Measurements from ENCODE around the gene TMEM196.
"Not testable (repeated sequence)": the region's sequence is repeated elsewhere in the genome, so short reads cannot be mapped to it uniquely, and the experiment has no call there.

The TMEM196 gene

DNA sequence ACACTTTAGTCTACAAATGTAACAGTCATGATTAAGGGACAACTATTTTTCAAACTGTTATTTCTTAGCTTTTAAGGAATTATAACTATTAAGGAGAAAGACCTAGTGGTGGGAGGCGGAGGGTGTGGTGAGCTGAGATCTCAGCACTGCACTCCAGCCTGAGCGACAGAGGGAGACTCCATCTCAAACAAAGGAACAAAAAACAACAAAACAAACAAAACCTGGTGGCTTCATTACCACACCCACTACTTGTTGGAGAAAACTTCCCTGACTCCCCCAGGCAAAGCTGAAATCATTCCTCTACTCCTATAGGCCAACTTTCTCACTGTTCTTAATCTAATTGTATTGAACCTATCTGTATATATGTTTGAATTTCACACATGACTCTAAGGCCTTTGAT is 67.8 kb downstream of the TMEM196 start:
- no peak for DNase-seq

DNA sequence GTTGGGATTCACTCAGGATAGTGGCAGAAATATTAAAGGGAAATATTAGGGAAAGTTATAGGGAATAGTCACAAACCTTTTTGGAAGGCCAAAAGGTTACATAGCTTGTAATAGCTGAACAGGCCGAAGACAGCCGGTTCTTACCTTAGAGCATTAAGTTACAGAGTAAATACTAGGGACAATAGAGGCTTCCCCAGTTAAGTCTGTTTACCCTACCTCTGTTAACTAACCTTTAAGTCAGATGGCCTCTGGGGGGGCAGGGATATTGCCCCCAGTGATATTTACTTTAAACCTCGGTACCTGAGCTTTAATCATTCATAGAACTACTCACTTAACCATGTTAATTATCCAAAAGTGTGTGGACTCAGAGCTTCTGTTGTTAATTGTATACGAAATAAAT is 71.9 kb downstream of the TMEM196 start:
- no peak for DNase-seq

DNA sequence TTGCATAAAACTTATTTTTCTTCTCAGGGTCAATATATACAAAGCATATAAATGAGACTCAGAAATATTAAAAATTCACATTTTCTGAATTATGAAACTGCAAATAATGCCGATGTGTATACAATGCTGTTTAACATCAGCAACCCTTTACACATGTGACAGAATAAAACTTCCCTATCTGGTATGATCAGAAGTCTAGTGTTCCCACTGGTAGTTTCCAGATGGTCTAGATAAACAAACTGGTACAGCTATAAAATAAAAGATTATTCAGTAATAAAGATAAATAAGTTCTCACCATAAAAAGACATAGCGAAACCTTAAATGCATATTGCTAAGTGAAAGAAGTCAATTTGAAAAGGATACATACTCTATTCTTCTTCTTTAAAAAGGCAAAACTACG is 72.5 kb downstream of the TMEM196 start:
- DNase-seq = no peak

DNA sequence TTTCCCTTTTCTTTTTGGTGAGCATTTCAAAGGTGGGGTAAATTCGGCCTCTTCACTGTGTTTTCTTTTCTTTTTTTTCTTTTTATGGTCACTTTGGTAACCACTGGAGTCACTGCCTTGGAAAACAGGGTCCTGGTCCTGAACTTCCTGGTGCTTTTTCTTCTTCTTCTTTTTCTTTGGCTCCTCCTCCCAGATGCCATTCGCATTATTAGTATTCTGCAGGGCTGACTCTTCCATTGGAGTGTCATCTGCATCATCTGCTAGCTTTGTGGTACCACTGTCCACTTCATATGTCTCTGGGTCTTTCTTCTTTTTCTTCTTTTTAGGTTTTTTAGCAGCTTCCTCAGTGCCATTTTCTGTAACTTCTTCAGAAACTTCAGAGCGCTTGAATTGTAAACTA is 75.1 kb downstream of the TMEM196 start:
- DNase-seq = no peak

DNA sequence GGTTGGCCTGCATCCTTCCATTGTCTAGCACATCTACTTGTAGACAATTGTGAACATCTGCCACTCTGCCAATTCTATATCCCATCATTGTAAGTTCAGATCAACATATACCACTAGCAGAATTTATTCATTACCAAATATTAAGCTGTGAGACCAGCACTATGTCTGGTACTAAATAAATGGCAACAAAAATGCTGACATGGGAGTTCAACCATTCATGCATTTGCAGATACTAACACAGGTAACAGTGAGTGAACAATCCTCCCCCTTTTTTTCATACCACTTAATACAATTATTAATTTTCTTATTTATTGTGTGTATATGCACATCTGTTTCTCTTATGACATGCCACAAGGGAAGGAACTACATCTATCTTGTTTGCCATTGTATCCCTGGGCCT is 76.5 kb downstream of the TMEM196 start:
- no peak for DNase-seq

DNA sequence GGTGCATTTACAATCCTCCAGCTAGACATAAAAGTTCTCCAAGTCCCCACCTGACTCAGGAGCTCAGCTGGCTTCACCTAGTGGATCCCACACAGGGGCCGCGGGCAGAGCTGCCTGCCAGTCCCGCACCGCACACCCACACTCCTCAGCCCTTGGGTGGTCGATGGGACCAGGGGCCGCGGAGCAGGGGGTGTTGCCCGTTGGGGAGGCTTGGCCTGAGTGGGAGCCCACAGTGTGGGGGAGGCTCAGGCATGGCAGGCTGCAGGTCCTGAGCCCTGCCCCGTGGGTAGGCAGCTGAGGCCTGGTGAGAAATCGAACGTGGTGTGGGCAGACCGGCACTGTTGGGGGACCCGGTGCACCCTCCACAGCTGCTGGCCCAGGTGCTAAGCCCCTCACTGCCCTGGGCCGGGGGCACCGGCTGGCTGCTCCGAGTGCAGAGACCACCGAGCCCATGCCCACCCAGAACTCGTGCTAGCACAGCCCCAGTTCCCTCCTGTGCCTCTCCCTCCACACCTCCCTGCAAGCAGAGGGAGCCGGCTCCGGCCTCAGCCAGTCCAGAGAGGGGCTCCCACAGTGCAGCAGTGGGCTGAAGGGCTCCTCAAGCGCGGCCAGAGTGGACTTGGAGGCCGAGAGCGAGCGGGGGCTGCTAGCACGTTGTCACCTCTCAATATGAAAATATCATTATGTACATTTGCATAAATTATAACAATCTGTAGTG is 81.1 kb downstream of the TMEM196 start:
- no peak for DNase-seq

DNA sequence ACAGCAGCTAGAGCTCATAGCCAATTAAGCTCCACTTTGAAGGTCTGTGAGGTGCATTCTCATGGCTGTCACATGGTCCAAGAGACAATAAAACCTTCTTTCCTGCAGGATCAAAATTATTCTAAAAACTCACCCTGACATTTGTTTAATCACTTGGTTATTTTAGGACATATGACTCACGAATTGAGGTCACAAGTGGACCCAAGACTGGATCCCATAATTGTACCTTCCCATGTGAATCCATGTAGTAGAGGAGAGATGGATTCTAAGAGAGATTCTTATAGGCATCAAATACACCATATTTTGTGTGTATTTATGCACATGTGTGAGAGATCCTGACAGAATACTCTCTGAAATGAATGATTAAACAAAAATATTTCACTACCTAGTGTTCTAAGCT is 82.7 kb downstream of the TMEM196 start:
- no peak for DNase-seq

DNA sequence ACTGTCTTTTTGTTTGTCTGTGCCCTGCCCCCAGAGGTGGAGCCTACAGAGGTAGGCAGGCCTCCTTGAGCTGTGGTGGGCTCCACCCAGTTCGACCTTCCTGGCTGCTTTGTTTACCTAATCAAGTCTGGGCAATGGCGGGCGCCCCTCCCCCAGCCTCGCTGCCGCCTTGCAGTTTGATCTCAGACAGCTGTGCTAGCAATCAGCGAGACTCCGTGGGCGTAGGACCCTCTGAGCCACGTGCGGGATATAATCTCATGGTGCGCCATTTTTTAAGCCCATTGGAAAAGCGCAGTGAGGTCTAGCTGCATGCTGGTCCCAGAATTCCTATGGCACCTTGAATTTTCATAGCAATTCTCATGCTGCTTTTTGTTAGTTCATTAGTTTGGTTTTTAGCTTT is 84.3 kb downstream of the TMEM196 start:
- DNase-seq = not testable (repeated sequence)

DNA sequence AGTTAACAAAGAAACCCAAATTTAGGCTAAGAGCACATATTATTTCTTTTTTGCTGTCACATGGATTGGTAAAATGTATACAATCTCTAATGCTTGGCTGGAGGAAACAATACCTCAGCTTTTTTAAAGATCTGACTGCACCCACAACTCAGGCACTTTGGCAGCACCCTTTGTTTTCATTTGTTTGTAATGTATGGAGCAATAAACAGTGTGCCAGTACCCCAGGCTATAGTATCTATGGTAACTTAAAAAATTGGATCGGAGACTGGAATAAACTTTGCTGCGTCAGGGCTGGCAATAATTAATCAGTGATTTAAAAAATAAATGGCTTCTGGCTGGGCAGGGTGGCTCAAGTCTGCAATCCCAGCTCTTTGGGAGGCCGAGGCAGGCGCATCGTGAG is 91.8 kb downstream of the TMEM196 start:
- DNase-seq = no peak

DNA sequence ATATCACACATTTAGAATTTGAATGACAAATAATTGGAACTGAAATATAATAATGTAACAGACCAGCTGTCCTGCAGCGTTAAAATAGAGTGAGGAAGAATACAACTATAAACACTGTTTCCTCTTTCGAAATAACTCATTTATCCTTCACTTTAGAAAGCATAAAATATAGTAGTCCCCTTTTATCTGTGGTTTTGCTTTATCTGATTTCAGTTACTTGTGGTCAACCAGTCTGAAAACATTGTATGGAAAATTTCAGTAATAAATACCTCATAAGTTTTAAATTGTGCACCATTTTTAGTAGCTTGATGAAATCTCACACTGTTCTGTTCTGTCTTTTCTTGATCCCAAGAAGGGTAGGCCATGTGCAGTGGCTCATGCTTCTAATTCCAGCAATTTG is 96.2 kb downstream of the TMEM196 start:
- no peak for DNase-seq

DNA sequence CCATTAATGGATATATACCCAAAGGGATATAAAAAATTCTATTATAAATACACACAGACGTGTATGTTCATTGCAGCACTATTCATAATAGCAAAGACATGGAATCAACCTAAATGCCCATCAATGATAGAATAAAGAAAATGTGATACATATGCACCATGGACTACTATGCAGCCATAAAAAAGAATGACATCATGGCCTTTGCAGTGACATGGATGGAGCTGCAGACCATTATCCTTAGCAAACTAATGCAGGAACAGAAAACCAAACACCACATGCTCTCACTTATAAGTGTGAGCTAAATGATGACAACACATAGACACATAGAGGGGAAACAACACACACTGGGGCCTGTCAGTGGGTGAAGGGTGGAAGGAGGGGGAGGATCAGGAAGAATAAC is 97.6 kb downstream of the TMEM196 start:
- DNase-seq = no peak

DNA sequence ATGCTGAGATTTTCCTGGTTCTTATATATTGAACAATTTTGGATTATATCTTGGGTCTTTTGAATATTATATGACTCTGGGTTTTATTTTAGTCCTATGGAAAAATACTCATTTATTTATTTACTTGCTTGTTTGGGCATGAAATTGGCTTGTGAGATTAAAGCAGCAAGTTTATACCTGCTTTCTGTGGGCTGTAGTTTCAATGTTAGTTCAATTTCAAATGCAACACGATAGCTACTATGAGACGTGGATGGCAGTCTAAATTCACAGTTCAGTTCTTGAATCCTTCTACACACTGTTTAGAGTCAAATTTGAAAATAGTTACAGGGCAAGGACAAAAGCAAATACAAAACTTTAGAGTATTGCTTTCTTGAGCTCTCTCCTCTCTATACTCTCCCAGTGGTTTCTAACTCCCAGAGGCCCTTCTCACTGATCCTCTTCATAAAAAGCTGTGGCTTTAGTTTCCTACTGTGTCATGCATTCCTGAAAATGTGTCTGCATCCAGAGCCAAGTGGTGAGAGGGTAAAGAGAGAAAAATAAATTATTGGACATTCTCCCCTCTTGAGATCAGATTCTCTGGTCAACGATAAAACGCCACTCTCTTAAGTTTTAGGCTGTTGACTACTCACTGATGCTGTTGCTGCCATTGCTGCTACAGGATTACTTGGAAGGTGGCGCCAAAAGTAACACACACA is 99.0 kb downstream of the TMEM196 start:
- DNase-seq = no peak

DNA sequence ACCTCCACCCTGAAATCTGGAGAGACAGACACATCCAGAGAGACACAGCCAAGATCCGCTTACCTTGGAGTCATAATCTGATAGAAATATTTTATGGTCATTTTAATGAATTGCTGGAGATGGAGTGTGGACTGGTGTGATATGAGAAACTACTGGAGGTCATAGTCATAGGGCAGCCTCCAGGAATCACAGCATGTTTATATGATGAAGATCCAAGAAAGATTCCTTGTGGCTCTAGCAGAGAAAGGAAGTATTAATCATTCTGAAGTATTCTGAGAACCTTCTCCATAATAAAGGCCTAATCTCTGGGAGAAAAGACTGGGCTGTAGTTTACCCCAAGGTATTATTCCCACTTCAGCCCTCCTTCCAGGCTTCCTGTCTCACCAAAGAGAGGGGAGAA is 102.6 kb downstream of the TMEM196 start:
- no peak for DNase-seq
